DMS79 treated with DMSO at 0.1 percent for 48 hours (cell line): ENCODE measurements around the gene CRACDL.

ENCODE experiments used
- DNase-seq: peaks from one replicate; lab custom pipeline; 2025; lab: John Stamatoyannopoulos, UW

CRACDL gene

GRCh38 chr2:98750593-98751282, 185.3 kb downstream of the CRACDL start:
- DNase-seq: no peak

GRCh38 chr2:98749066-98749450, 187.0 kb downstream of the CRACDL start:
- DNase-seq: no peak

GRCh38 chr2:98748292-98749065, 187.5 kb downstream of the CRACDL start:
- no peak for DNase-seq

- DNase-seq: no peak
These were observed 188.1 kb downstream of the CRACDL start for GRCh38 chr2:98747888-98748287.

- no peak for DNase-seq
These were observed 189.6 kb downstream of the CRACDL start for GRCh38 chr2:98746426-98746825.

- DNase-seq: no peak
These were observed 191.4 kb downstream of the CRACDL start for GRCh38 chr2:98744595-98744994.
